ENCODE results near the gene ENO2. TPM values are rescaled to one million over a fixed set of nuclear protein-coding genes. Genes with fewer than 3 reads are reported as not detected.

ENO2 gene
- total RNA-seq, 1 experiment from 2014 or later: 166 TPM

DNA sequence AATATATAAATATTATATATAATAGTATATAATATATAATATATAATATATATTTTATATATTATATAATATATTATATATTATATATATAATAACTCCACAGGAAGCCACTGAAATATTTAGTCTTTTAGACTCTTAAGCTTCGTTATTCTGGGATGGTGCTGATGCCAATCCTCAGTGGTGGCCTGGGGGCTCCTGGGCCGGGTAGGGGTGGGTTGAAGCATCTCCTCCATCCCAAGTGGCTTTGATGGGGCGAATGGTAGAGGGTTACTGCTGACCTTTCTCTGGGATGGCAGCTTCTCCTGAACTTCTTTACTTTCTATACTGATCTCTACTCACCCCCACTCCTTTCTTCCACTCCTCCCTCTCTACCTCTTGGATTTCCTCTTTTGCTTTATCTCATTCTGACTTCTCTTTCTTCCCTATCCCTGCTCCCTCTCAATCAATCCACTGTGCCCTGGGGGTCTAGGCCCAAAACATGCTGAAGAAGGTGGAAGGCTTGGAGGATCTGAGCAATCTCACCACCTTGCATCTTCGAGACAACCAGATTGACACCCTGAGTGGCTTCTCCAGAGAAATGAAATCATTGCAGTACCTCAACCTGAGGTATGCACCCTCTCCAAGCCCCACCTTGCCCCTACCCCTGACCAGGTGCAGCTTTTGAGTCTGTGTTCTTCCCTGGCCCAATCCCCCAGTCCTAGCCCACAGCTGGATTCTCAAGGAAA lies 4.8 kb upstream of the ENO2 start:
- Histone ChIP-seq H3K4me1 (ENCODE audit: insufficient read depth, low read length) (no peaks in the 10 kb centered on the region; the same call in 1 of the 2 replicates), H3K4ac (ENCODE audit: low read depth, low read length) (no peak overlapping the region), H2BK5ac (ENCODE audit: insufficient read length, low read length) (no peak overlapping the region), H3K27me3 (ENCODE audit: insufficient read depth, low read length) (no peaks in the 10 kb centered on the region; the same call in 1 of the 2 replicates), H2BK20ac (ENCODE audit: low read depth, low read length, poor library complexity, severe bottlenecking) (no peak overlapping the region), H3K14ac (ENCODE audit: insufficient read depth, low read length) (no peak overlapping the region), H3T11ph (ENCODE audit: low read length) (no peak overlapping the region), H2BK120ac (ENCODE audit: low read depth, low read length, poor library complexity, severe bottlenecking) (no peak overlapping the region), H3K79me1 (ENCODE audit: insufficient read depth, low read depth, low read length, poor library complexity, severe bottlenecking) (no peaks in the 10 kb centered on the region), H3K56ac (ENCODE audit: insufficient read length, low read depth, low read length) (no peak overlapping the region), H4K20me1 (ENCODE audit: control insufficient read depth, insufficient read depth, insufficient read length) (no peaks in the 10 kb centered on the region), H3K4me2 (ENCODE audit: insufficient read depth, insufficient read length, low read length) (no peak overlapping the region), H4K91ac (ENCODE audit: insufficient read length, low read depth, low read length) (no peak overlapping the region), H4K8ac (replicated peaks; ENCODE audit: insufficient read length, low read depth, low read length) (no peak overlapping the region), H2BK15ac (ENCODE audit: low read depth, low read length) (no peak overlapping the region), H3K9me3 (ENCODE audit: control insufficient read depth, low read depth, low read length) (no peaks in the 10 kb centered on the region), H3K9ac (ENCODE audit: extremely low read depth, insufficient read length, low read length) (no peak overlapping the region), H2AK5ac (ENCODE audit: insufficient read length, low read length) (no peak overlapping the region), H3K18ac (ENCODE audit: insufficient read length, low read depth, low read length) (no peak overlapping the region), H3K23ac (ENCODE audit: insufficient read length, low read depth, low read length) (no peak overlapping the region), H4K5ac (ENCODE audit: insufficient read length, low read depth, low read length) (no peak overlapping the region), H2BK12ac (ENCODE audit: insufficient read length, low read depth, low read length) (no peak overlapping the region), H3K79me2 (ENCODE audit: insufficient read depth, low read length) (no peaks in the 10 kb centered on the region), H2AFZ (ENCODE audit: low read length) (no peak overlapping the region), H3K27ac (ENCODE audit: insufficient read length, low read depth, low read length) (no peak overlapping the region), H3K23me2 (ENCODE audit: insufficient read length, low read depth, low read length, poor library complexity, severe bottlenecking) (peaks cover 10% of the 10 kb centered on the region)
- no peaks in the 10 kb centered on the region for H3K9me3 Mint-ChIP-seq
- peaks cover 12 to 15% of the 10 kb centered on the region in 2 experiments for H3K4me1 Mint-ChIP-seq
- H3K4me3 Mint-ChIP-seq: no peak overlapping the region
- H3K27ac Mint-ChIP-seq: no peak overlapping the region
- H3K36me3 Mint-ChIP-seq (ENCODE audit: insufficient read depth in 1 of 3, low read depth in 3 of 3): no peaks in the 10 kb centered on the region; a peak in 1 of 7 replicates
- TF ChIP-seq, protein P1, sequence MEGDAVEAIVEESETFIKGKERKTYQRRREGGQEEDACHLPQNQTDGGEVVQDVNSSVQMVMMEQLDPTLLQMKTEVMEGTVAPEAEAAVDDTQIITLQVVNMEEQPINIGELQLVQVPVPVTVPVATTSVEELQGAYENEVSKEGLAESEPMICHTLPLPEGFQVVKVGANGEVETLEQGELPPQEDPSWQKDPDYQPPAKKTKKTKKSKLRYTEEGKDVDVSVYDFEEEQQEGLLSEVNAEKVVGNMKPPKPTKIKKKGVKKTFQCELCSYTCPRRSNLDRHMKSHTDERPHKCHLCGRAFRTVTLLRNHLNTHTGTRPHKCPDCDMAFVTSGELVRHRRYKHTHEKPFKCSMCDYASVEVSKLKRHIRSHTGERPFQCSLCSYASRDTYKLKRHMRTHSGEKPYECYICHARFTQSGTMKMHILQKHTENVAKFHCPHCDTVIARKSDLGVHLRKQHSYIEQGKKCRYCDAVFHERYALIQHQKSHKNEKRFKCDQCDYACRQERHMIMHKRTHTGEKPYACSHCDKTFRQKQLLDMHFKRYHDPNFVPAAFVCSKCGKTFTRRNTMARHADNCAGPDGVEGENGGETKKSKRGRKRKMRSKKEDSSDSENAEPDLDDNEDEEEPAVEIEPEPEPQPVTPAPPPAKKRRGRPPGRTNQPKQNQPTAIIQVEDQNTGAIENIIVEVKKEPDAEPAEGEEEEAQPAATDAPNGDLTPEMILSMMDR (conservative IDR thresholded peaks at IDR 0.05): no peak
- H3K27me3 Mint-ChIP-seq (ENCODE audit: low read depth): peaks cover 23% of the 10 kb centered on the region
- no peak for DNase-seq
- WGBS (ENCODE audit: extremely low coverage, insufficient read length, low lambda C conversion rate): no CpG with 5 or more reads among the region's 4 CpGs

Data from H9 (cell line).